H9 (cell line): ENCODE measurements around the gene PDK2. TPM values are rescaled to one million over a fixed set of nuclear protein-coding genes. Genes with fewer than 3 reads are reported as not detected.
A peak's percentile ranks its signal among the peaks of the same experiment; 100 is the strongest.

ENCODE experiments used
- DNase-seq: peaks from one replicate; pipeline ENCODE4 v3.0.0-alpha.2; 2017
- H2AFZ ChIP-seq: one replicate; pipeline ENCODE4 v1.6.1; 2013; ENCODE audit warnings: mild to moderate bottlenecking, low read length, control low read depth, moderate library complexity
- H2AK5ac ChIP-seq: 2 replicates; pipeline ENCODE4 v1.6.1; 2013; ENCODE audit warnings: low read length, control low read depth, mixed read lengths; ENCODE audit not compliant: insufficient read length
- H2BK120ac ChIP-seq: one replicate; pipeline ENCODE4 v1.6.1; 2013; ENCODE audit warnings: low read depth, mild to moderate bottlenecking, low read length, control low read depth, inconsistent platforms; ENCODE audit not compliant: poor library complexity, severe bottlenecking
- H2BK12ac ChIP-seq: 2 replicates; pipeline ENCODE4 v1.6.1; 2013; ENCODE audit warnings: low read length, control low read depth, mixed read lengths, low read depth; ENCODE audit not compliant: insufficient read length
- H2BK15ac ChIP-seq: 2 replicates; pipeline ENCODE4 v1.6.1; 2013; ENCODE audit warnings: low read depth, low read length, control low read depth
- H2BK20ac ChIP-seq: one replicate; pipeline ENCODE4 v1.6.1; 2013; ENCODE audit warnings: low read depth, mild to moderate bottlenecking, low read length, control low read depth, inconsistent platforms; ENCODE audit not compliant: poor library complexity, severe bottlenecking
- H2BK5ac ChIP-seq: 2 replicates; pipeline ENCODE4 v1.6.1; 2013; ENCODE audit warnings: low read length, control low read depth, mixed read lengths; ENCODE audit not compliant: insufficient read length
- H3K14ac ChIP-seq: 2 replicates; pipeline ENCODE4 v1.6.1; 2013; ENCODE audit warnings: low read length, control low read depth; ENCODE audit not compliant: insufficient read depth
- H3K18ac ChIP-seq: 2 replicates; pipeline ENCODE4 v1.6.1; 2013; ENCODE audit warnings: low read depth, mild to moderate bottlenecking, mixed read lengths, low read length, control low read depth; ENCODE audit not compliant: insufficient read length
- H3K23ac ChIP-seq: 2 replicates; pipeline ENCODE4 v1.6.1; 2013; ENCODE audit warnings: low read length, control low read depth, mixed read lengths, low read depth; ENCODE audit not compliant: insufficient read length
- H3K23me2 ChIP-seq: 2 replicates; pipeline ENCODE4 v1.6.1; 2013; ENCODE audit warnings: low read depth, mild to moderate bottlenecking, mixed read lengths, low read length, control low read depth; ENCODE audit not compliant: insufficient read length, poor library complexity, severe bottlenecking
- H3K27ac ChIP-seq: 2 replicates; pipeline ENCODE4 v1.5.1; 2013; ENCODE audit warnings: low read length, control low read depth, mixed read lengths, low read depth; ENCODE audit not compliant: insufficient read length
- H3K27me3 ChIP-seq: 2 replicates; pipeline ENCODE4 v1.6.1; 2013; ENCODE audit warnings: low read length, control low read depth, inconsistent platforms; ENCODE audit not compliant: insufficient read depth
- H3K4ac ChIP-seq: 2 replicates; pipeline ENCODE4 v1.6.1; 2013; ENCODE audit warnings: low read depth, mild to moderate bottlenecking, control low read depth, inconsistent platforms, low read length, moderate library complexity
- H3K4me1 ChIP-seq: 2 replicates; pipeline ENCODE4 v1.6.1; 2013; ENCODE audit warnings: low read length, control low read depth, inconsistent platforms; ENCODE audit not compliant: insufficient read depth
- H3K4me2 ChIP-seq: 2 replicates; pipeline ENCODE4 v1.6.1; 2013; ENCODE audit warnings: low read length, control low read depth, mixed read lengths; ENCODE audit not compliant: insufficient read length, insufficient read depth
- H3K56ac ChIP-seq: 2 replicates; pipeline ENCODE4 v1.6.1; 2013; ENCODE audit warnings: low read depth, mild to moderate bottlenecking, mixed read lengths, low read length, control low read depth; ENCODE audit not compliant: insufficient read length
- H3K79me1 ChIP-seq: 2 replicates; pipeline ENCODE4 v1.6.1; 2013; ENCODE audit warnings: low read depth, mild to moderate bottlenecking, moderate library complexity, low read length, control low read depth, inconsistent platforms; ENCODE audit not compliant: insufficient read depth, poor library complexity, severe bottlenecking
- H3K79me2 ChIP-seq: 2 replicates; pipeline ENCODE4 v1.6.1; 2013; ENCODE audit warnings: low read length, control low read depth, inconsistent platforms; ENCODE audit not compliant: insufficient read depth
- H3K9ac ChIP-seq: 2 replicates; pipeline ENCODE4 v1.6.1; 2013; ENCODE audit warnings: low read length, control low read depth, mixed read lengths; ENCODE audit not compliant: insufficient read length; ENCODE audit errors: extremely low read depth
- H3K9me3 ChIP-seq: one replicate; pipeline ENCODE4 v1.6.1; 2013; ENCODE audit warnings: low read depth, low read length, inconsistent platforms; ENCODE audit not compliant: control insufficient read depth
- H3T11ph ChIP-seq: one replicate; pipeline ENCODE4 v1.6.1; 2013; ENCODE audit warnings: mild to moderate bottlenecking, low read length, control low read depth, inconsistent platforms
- H4K20me1 ChIP-seq: one replicate; pipeline ENCODE4 v1.6.1; 2013; ENCODE audit not compliant: control insufficient read depth, insufficient read length, insufficient read depth
- H4K5ac ChIP-seq: 2 replicates; pipeline ENCODE4 v1.6.1; 2013; ENCODE audit warnings: low read depth, mild to moderate bottlenecking, mixed read lengths, low read length, control low read depth; ENCODE audit not compliant: insufficient read length
- H4K8ac ChIP-seq: replicated peaks from 2 replicates; pipeline ENCODE4 v1.6.1; 2013; ENCODE audit warnings: low read length, control low read depth, mixed read lengths, low read depth; ENCODE audit not compliant: insufficient read length
- H4K91ac ChIP-seq: 2 replicates; pipeline ENCODE4 v1.6.1; 2013; ENCODE audit warnings: low read depth, mild to moderate bottlenecking, moderate library complexity, mixed read lengths, low read length, control low read depth; ENCODE audit not compliant: insufficient read length
- H3K27ac Mint-ChIP-seq, 3 experiments: 2 replicates in 2 of 3; 3 replicates in 1 of 3; pipeline ENCODE4 v1.8.0; 2020 to 2021; ENCODE audit warnings: mixed read lengths in 3 of 3, mild to moderate bottlenecking in 1 of 3, moderate library complexity in 1 of 3
- H3K27me3 Mint-ChIP-seq: 2 replicates; pipeline ENCODE4 v1.8.0; 2021; ENCODE audit warnings: low read depth, mild to moderate bottlenecking, moderate library complexity, mixed read lengths
- H3K36me3 Mint-ChIP-seq, 3 experiments: 2 replicates in 2 of 3; 3 replicates in 1 of 3; pipeline ENCODE4 v1.8.0; 2020 to 2021; ENCODE audit warnings: low read depth in 3 of 3, mixed read lengths in 3 of 3; ENCODE audit not compliant: insufficient read depth in 1 of 3
- H3K4me1 Mint-ChIP-seq, 2 experiments: 2 replicates each; pipeline ENCODE4 v1.8.0; 2020; ENCODE audit warnings: mixed read lengths in 2 of 2
- H3K4me3 Mint-ChIP-seq, 2 experiments: 2 replicates in 1 of 2; 3 replicates in 1 of 2; pipeline ENCODE4 v1.8.0; 2020 to 2021; ENCODE audit warnings: mild to moderate bottlenecking in 2 of 2, mixed read lengths in 2 of 2, moderate library complexity in 1 of 2
- H3K9me3 Mint-ChIP-seq, 2 experiments: 2 replicates in 1 of 2; 3 replicates in 1 of 2; pipeline ENCODE4 v1.8.0; 2020; ENCODE audit warnings: mild to moderate bottlenecking in 2 of 2, mixed read lengths in 2 of 2, moderate library complexity in 1 of 2
- CTCF ChIP-seq: fragments of 200-600 bp; sonication (generic); conservative IDR thresholded peaks from 3 replicates; pipeline ENCODE4 v1.8.0; 2021; ENCODE audit warnings: antibody characterized with exemption, mild to moderate bottlenecking
- WGBS: extraction: QIAGEN DNeasy Blood & Tissue Kit; methylation state at CpG from one replicate; pipeline ENCODE4 v1.1.7; 2013; ENCODE audit warnings: missing lambda C conversion rate, low lambda C conversion rate, mixed read lengths; ENCODE audit not compliant: insufficient read length; ENCODE audit errors: extremely low coverage; 5-methylcytosine and 5-hydroxymethylcytosine counted together
- total RNA-seq: library from RNA; stranded (reverse); gene quantifications from 2 replicates; pipeline ENCODE4 v1.2.1, GENCODE V29; 2021

PDK2 gene
- total RNA-seq, 1 experiment from 2014 or later, result 19.9 TPM

DNA sequence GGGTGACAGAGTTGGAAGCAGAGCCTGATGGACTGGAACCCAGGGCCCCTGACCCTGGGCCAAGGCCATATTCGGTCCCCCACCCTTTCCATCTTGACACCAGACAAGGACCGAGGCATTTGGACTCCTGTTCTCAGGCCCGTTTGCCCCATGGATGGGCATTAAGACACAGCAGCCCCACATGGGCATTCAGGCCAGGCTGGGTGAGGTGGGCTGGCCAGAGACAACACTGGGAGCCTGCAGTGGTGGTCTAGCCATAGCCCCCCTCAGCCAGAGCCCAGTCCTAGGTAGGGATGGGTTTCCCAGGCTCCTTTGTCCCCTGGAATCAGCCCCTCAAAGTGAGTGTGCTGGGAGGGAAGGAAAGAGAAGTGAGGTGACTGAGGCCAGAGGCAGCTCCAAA lies 1.6 kb downstream of the PDK2 start:
- H3K27ac ChIP-seq, result no peak overlapping the region
- no peaks in the 10 kb centered on the region for H3K9me3 Mint-ChIP-seq
- no peak overlapping the region for H2BK120ac ChIP-seq
- H3K9ac ChIP-seq, result no peak overlapping the region
- DNase-seq, result no peak
- H3K23ac ChIP-seq, result no peak overlapping the region
- H4K91ac ChIP-seq, result no peak overlapping the region
- no peaks in the 10 kb centered on the region for H3K79me1 ChIP-seq
- TF ChIP-seq CTCF, result no peak
- no peak overlapping the region for H2BK15ac ChIP-seq
- H3K4ac ChIP-seq, result no peak overlapping the region
- H3K27ac Mint-ChIP-seq, result no peak overlapping the region
- H2BK5ac ChIP-seq, result no peak overlapping the region
- no CpG with 5 or more reads among the region's 3 CpGs for WGBS
- H3K18ac ChIP-seq, result no peak overlapping the region
- peaks cover 2% of the 10 kb centered on the region; the same call in 1 of the 2 replicates for H3K27me3 Mint-ChIP-seq
- H3K4me1 Mint-ChIP-seq, result peaks cover 30 to 36% of the 10 kb centered on the region in 2 experiments
- H3K36me3 Mint-ChIP-seq, result peaks cover 0 to 8% (median 0%) of the 10 kb centered on the region in 3 experiments; a peak in 4 of 7 replicates
- no peak overlapping the region for H3K4me2 ChIP-seq
- no peaks in the 10 kb centered on the region for H4K20me1 ChIP-seq
- H3K4me3 Mint-ChIP-seq, result peak overlapping the region; percentile 93 to 99; a peak in 2 of 5 replicates
- no peak overlapping the region for H3K14ac ChIP-seq
- H3K9me3 ChIP-seq, result no peaks in the 10 kb centered on the region
- no peaks in the 10 kb centered on the region for H3K79me2 ChIP-seq
- H2BK12ac ChIP-seq, result no peak overlapping the region
- H2BK20ac ChIP-seq, result no peak overlapping the region
- no peaks in the 10 kb centered on the region; the same call in 1 of the 2 replicates for H3K4me1 ChIP-seq
- no peak overlapping the region for H3T11ph ChIP-seq
- no peaks in the 10 kb centered on the region for H3K27me3 ChIP-seq
- H4K5ac ChIP-seq, result no peak overlapping the region
- no peak overlapping the region for H2AK5ac ChIP-seq
- H3K56ac ChIP-seq, result no peak overlapping the region
- H3K23me2 ChIP-seq, result peaks cover 12% of the 10 kb centered on the region
- H4K8ac ChIP-seq, result no peak overlapping the region
- no peak overlapping the region for H2AFZ ChIP-seq
